Loucy (cell line): ENCODE measurements around the gene HOXC11.
A peak's percentile ranks its signal among the peaks of the same experiment; 100 is the strongest.

Source experiments
- H2AFZ ChIP-seq: fragments of 200-600 bp; sonication (generic); 2 replicates; pipeline ENCODE4 v1.6.0; 2016; ENCODE audit warnings: antibody characterized with exemption, mild to moderate bottlenecking, low read length, moderate library complexity
- H3F3A ChIP-seq: fragments of 200-600 bp; 2 replicates; pipeline ENCODE4 v1.6.0; 2016; ENCODE audit warnings: antibody characterized with exemption, low read depth, mild to moderate bottlenecking
- H3K27me3 ChIP-seq: fragments of 200-600 bp; sonication (generic); 2 replicates; pipeline ENCODE4 v1.6.1; 2014; ENCODE audit warnings: low read length, mild to moderate bottlenecking; ENCODE audit not compliant: insufficient read depth, poor library complexity, severe bottlenecking
- H3K36me3 ChIP-seq: fragments of 200-600 bp; sonication (generic); 2 replicates; pipeline ENCODE4 v1.6.1; 2016; ENCODE audit warnings: low read length; ENCODE audit not compliant: insufficient read depth
- H3K4me1 ChIP-seq: fragments of 200-600 bp; sonication (generic); 2 replicates; pipeline ENCODE4 v1.5.1; 2014; ENCODE audit warnings: low read length, mild to moderate bottlenecking; ENCODE audit not compliant: insufficient read depth, poor library complexity, severe bottlenecking
- H3K4me2 ChIP-seq: fragments of 200-600 bp; sonication (generic); 2 replicates; pipeline ENCODE4 v1.6.0; 2014; ENCODE audit warnings: antibody characterized with exemption, low read length, low read depth, mild to moderate bottlenecking; ENCODE audit not compliant: poor library complexity, severe bottlenecking
- H3K4me3 ChIP-seq: fragments of 200-600 bp; sonication (generic); 2 replicates; pipeline ENCODE4 v1.5.1; 2014; ENCODE audit warnings: low read length, mild to moderate bottlenecking, mixed read lengths; ENCODE audit not compliant: poor library complexity, severe bottlenecking
- H3K79me2 ChIP-seq: fragments of 200-600 bp; sonication (generic); 2 replicates; pipeline ENCODE4 v1.6.1; 2014; ENCODE audit warnings: low read length; ENCODE audit not compliant: insufficient read depth
- H3K9ac ChIP-seq: fragments of 200-600 bp; sonication (generic); 2 replicates; pipeline ENCODE4 v1.6.0; 2014; ENCODE audit warnings: mild to moderate bottlenecking, low read depth, low read length, moderate library complexity; ENCODE audit not compliant: poor library complexity, severe bottlenecking
- H3K9me2 ChIP-seq: fragments of 200-600 bp; sonication (generic); replicated peaks from 2 replicates; pipeline ENCODE4 v1.6.1; 2016; ENCODE audit warnings: low read depth, low read length, mixed read lengths
- H3K9me3 ChIP-seq: fragments of 200-600 bp; sonication (generic); 2 replicates; pipeline ENCODE4 v1.6.1; 2014; ENCODE audit warnings: mild to moderate bottlenecking, antibody characterized with exemption, low read length, low read depth; ENCODE audit not compliant: insufficient read depth
- H4K20me1 ChIP-seq: fragments of 200-600 bp; sonication (generic); 2 replicates; pipeline ENCODE4 v1.6.0; 2014; ENCODE audit warnings: antibody characterized with exemption, low read length, mild to moderate bottlenecking; ENCODE audit not compliant: insufficient read depth, poor library complexity, severe bottlenecking
- EZH2phosphoT487 ChIP-seq: fragments of 200-600 bp; IDR thresholded peaks from 2 replicates; pipeline ENCODE4 v1.6.1; 2018; ENCODE audit warnings: antibody characterized with exemption, mild to moderate bottlenecking, moderate library complexity, borderline replicate concordance
- TF ChIP-seq, protein P1 (sequence below): fragments of 200-600 bp; sonication (generic); conservative IDR thresholded peaks from 2 replicates; pipeline ENCODE4 v1.5.1; 2014; ENCODE audit warnings: mild to moderate bottlenecking, antibody characterized with exemption, low read length

The HOXC11 gene

GRCh38 chr12:54015018-54015931, 42.3 kb downstream of the HOXC11 start:
- H3K4me2 ChIP-seq, result peak overlapping the region; percentile 68
- peak overlapping the region; percentile 99 for H3K9ac ChIP-seq

DNA sequence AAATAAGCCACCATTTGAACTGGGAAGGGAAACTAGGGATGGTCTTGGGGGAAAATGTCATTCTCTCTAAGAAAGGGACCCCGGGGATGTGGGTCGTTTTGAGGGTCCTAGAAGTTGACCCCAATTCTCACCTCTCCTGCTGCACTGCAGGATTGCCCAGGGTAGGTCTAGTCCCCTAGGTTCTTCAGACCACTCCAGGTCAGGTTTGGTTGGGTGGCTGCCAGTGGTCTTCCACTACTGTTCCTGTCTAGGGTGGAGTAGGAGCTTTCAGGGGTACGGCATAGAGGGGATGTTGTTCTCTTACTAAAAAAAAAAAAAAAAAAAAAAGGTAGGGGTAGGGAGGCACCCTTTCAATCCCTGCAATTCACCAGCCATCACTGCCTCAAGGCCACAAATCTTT, 43.1 kb downstream of the HOXC11 start:
- Histone ChIP-seq H3K9ac (peak overlapping the region; percentile 99), H3K27me3 (no peaks in the 10 kb centered on the region), H3K9me3 (no peaks in the 10 kb centered on the region), H3K9me2 (no peaks in the 10 kb centered on the region), H4K20me1 (peaks cover 18% of the 10 kb centered on the region), H2AFZ (0 out of 2 replicates have a peak overlapping the region, but pooled peaks have one; percentile 27), H3K4me2 (peak overlapping the region; percentile 68), H3K79me2 (peaks cover 38% of the 10 kb centered on the region), H3K4me1 (peaks cover 64% of the 10 kb centered on the region), H3K36me3 (no peaks in the 10 kb centered on the region), H3F3A (peaks cover 10% of the 10 kb centered on the region), H3K4me3 (peak overlapping the region; percentile 95)
- TF ChIP-seq EZH2phosphoT487, result no peak

More at GRCh38 chr12:54015018-54015931, 42.3 kb downstream of the HOXC11 start:
- Histone ChIP-seq H3K9me2 (no peaks in the 10 kb centered on the region), H3F3A (peaks cover 10% of the 10 kb centered on the region), H2AFZ (no peak overlapping the region), H3K9me3 (no peaks in the 10 kb centered on the region), H3K79me2 (peaks cover 30% of the 10 kb centered on the region), H3K4me1 (peaks cover 66% of the 10 kb centered on the region), H4K20me1 (peaks cover 10% of the 10 kb centered on the region), H3K27me3 (no peaks in the 10 kb centered on the region), H3K36me3 (no peaks in the 10 kb centered on the region), H3K4me3 (peak overlapping the region; percentile 95)
- no peak for TF ChIP-seq EZH2phosphoT487

- Histone ChIP-seq H4K20me1 (peaks cover 22% of the 10 kb centered on the region), H3K9ac (peak overlapping the region; percentile 99), H3K27me3 (no peaks in the 10 kb centered on the region), H3K36me3 (no peaks in the 10 kb centered on the region), H3K79me2 (peaks cover 42% of the 10 kb centered on the region), H2AFZ (0 out of 2 replicates have a peak overlapping the region, but pooled peaks have one; percentile 27), H3K9me3 (no peaks in the 10 kb centered on the region), H3K4me1 (peaks cover 64% of the 10 kb centered on the region), H3K4me2 (peak overlapping the region; percentile 68), H3K4me3 (peak overlapping the region; percentile 95), H3F3A (peaks cover 10% of the 10 kb centered on the region), H3K9me2 (no peaks in the 10 kb centered on the region)
- TF ChIP-seq, protein P1, sequence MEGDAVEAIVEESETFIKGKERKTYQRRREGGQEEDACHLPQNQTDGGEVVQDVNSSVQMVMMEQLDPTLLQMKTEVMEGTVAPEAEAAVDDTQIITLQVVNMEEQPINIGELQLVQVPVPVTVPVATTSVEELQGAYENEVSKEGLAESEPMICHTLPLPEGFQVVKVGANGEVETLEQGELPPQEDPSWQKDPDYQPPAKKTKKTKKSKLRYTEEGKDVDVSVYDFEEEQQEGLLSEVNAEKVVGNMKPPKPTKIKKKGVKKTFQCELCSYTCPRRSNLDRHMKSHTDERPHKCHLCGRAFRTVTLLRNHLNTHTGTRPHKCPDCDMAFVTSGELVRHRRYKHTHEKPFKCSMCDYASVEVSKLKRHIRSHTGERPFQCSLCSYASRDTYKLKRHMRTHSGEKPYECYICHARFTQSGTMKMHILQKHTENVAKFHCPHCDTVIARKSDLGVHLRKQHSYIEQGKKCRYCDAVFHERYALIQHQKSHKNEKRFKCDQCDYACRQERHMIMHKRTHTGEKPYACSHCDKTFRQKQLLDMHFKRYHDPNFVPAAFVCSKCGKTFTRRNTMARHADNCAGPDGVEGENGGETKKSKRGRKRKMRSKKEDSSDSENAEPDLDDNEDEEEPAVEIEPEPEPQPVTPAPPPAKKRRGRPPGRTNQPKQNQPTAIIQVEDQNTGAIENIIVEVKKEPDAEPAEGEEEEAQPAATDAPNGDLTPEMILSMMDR, result no peak
- no peak for TF ChIP-seq EZH2phosphoT487
Observed at GRCh38 chr12:54016478-54016964, 43.6 kb downstream of the HOXC11 start.

DNA sequence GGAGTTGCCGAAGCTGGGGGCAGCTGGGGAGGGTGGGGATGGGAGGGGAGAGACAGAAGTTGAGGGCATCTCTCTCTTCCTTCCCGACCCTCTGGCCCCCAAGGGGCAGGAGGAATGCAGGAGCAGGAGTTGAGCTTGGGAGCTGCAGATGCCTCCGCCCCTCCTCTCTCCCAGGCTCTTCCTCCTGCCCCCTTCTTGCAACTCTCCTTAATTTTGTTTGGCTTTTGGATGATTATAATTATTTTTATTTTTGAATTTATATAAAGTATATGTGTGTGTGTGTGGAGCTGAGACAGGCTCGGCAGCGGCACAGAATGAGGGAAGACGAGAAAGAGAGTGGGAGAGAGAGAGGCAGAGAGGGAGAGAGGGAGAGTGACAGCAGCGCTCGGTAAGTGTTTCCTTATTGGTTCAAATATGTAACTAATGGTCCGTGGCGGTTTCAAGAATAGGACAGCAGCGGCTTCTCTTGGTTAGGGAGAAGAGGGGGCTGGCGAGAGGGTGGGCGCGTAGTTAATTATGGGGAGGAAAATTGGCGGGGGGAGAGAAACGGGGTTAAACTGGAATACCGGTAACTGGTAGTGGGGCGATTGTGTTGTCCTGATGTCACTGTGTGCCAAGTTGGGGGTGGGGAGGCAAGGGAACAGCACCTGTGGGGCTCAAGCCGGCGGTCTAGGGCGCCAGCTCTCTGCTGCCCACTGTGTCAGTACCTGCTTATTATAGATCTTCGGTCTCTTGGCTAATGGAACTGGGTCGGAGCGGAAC, 44.3 kb downstream of the HOXC11 start:
- Histone ChIP-seq H3K79me2 (peaks cover 49% of the 10 kb centered on the region), H3K4me3 (peak overlapping the region; percentile 95), H2AFZ (peak overlapping the region; percentile 20; the same call in 1 of the 2 replicates), H3K9ac (peak overlapping the region; percentile 99), H3F3A (peaks cover 10% of the 10 kb centered on the region), H3K9me3 (no peaks in the 10 kb centered on the region), H3K4me1 (peaks cover 63% of the 10 kb centered on the region), H3K36me3 (no peaks in the 10 kb centered on the region), H3K4me2 (peak overlapping the region; percentile 68), H3K27me3 (no peaks in the 10 kb centered on the region), H4K20me1 (peaks cover 29% of the 10 kb centered on the region), H3K9me2 (no peaks in the 10 kb centered on the region)
- TF ChIP-seq, protein P1, result peak; percentile 34; the same call in 1 of the 2 replicates
- no peak for TF ChIP-seq EZH2phosphoT487
